ENCODE results near the gene PLD1.

The PLD1 gene

DNA sequence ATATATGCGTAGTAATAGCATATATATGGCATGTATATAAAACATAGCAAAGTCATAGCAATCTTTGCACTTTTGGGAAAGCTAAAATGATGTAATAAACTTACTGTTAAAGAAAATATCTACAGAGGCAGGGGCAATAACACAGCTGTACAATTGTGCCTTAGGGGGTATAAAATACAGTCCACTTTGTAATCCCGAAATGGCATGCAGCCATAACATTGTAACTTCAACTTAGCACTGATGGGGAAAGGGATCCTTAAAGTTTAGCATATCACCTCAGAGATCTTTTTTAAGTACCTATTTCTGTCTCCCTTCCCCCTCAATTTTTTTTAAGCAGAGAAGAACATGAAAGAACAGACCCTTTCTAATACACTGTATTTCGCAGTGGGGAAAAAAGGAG, 40.8 kb downstream of the PLD1 start:
- Histone ChIP-seq H3K9me3 (ENCODE audit: control insufficient read depth, insufficient read depth, low read length) (no peaks in the 10 kb centered on the region), H3K36me3 (ENCODE audit: insufficient read depth, low read length) (no peaks in the 10 kb centered on the region), H3K4me1 (ENCODE audit: insufficient read depth, low read length) (0 out of 2 replicates have a peak, but pooled peaks cover 3% of the 10 kb centered on the region), H3K9ac (ENCODE audit: low read depth, low read length) (no peak overlapping the region)

- H3K36me3 ChIP-seq (ENCODE audit: insufficient read depth, low read length), result no peaks in the 10 kb centered on the region
- no peak overlapping the region for H3K9ac ChIP-seq (ENCODE audit: low read depth, low read length)
- H3K4me1 ChIP-seq (ENCODE audit: insufficient read depth, low read length), result 0 out of 2 replicates have a peak, but pooled peaks cover 3% of the 10 kb centered on the region
- H3K9me3 ChIP-seq (ENCODE audit: control insufficient read depth, insufficient read depth, low read length), result no peaks in the 10 kb centered on the region
Measured at GRCh38 chr3:171768986-171769385, 41.3 kb downstream of the PLD1 start.

DNA sequence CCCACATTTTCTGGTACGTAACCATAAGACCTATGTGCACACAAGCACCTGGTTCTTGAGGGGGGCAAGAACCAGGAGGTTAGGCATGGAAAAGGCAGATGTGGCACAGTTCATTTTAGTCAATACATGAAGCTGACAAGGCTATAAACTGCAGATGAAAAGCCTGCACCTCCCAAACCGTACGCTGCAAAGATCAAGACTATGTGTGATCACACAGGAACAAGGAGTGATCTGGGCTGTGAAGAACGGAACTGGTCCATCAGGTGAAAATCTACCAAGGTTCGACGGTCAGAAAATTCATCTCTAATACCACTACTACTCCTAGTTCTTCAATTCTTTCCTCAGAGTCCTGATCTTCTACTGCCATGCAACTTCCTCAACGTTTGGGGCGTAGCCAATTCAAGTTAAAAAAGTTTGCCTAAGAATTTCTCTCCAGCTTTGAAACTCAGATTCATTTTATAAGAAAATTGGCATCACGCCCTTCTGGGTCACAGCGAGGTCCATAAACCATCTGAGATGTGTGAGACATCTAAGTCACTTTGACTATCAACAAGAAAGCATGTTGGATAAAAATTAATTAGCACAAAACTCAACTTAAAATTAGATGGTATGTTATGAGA, 41.9 kb downstream of the PLD1 start:
- H3K9me3 ChIP-seq (ENCODE audit: control insufficient read depth, insufficient read depth, low read length), result no peaks in the 10 kb centered on the region
- H3K4me1 ChIP-seq (ENCODE audit: insufficient read depth, low read length), result 0 out of 2 replicates have a peak, but pooled peaks cover 3% of the 10 kb centered on the region
- H3K9ac ChIP-seq (ENCODE audit: low read depth, low read length), result no peak overlapping the region
- no peaks in the 10 kb centered on the region for H3K36me3 ChIP-seq (ENCODE audit: insufficient read depth, low read length)

GRCh38 chr3:171765511-171765887, 44.8 kb downstream of the PLD1 start:
- H3K4me1 ChIP-seq (ENCODE audit: insufficient read depth, low read length), result no peaks in the 10 kb centered on the region; the same call in 1 of the 2 replicates
- H3K9ac ChIP-seq (ENCODE audit: low read depth, low read length), result no peak overlapping the region
- no peaks in the 10 kb centered on the region for H3K9me3 ChIP-seq (ENCODE audit: control insufficient read depth, insufficient read depth, low read length)
- H3K36me3 ChIP-seq (ENCODE audit: insufficient read depth, low read length), result no peaks in the 10 kb centered on the region

DNA sequence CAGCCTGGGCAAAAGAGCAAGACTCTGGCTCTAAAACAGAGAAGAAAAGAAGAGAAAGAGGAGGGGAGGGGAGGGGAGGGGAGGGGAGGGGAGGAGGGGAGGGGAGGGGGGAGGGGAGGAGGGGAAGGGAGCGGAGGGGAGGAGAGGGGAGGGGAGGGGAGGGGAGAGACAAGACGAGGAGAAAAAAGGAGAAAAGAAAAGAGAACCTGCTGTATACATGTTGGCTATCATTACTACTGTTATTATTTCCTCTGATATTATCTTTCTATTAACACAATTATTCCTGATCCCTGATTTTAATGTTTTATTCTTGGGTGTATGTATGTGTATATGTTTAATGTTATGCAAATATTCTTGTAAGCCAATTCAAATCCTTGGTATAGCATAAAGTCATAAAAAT, 46.9 kb downstream of the PLD1 start:
- H3K9ac ChIP-seq (ENCODE audit: low read depth, low read length), result no peak overlapping the region
- no peaks in the 10 kb centered on the region for H3K9me3 ChIP-seq (ENCODE audit: control insufficient read depth, insufficient read depth, low read length)
- no peaks in the 10 kb centered on the region for H3K36me3 ChIP-seq (ENCODE audit: insufficient read depth, low read length)
- no peaks in the 10 kb centered on the region; the same call in 1 of the 2 replicates for H3K4me1 ChIP-seq (ENCODE audit: insufficient read depth, low read length)

GRCh38 chr3:171760477-171760876, 49.8 kb downstream of the PLD1 start:
- H3K36me3 ChIP-seq (ENCODE audit: insufficient read depth, low read length), result no peaks in the 10 kb centered on the region
- no peaks in the 10 kb centered on the region for H3K9me3 ChIP-seq (ENCODE audit: control insufficient read depth, insufficient read depth, low read length)
- no peaks in the 10 kb centered on the region; the same call in 1 of the 2 replicates for H3K4me1 ChIP-seq (ENCODE audit: insufficient read depth, low read length)
- H3K9ac ChIP-seq (ENCODE audit: low read depth, low read length), result no peak overlapping the region

GRCh38 chr3:171758109-171758508, 52.2 kb downstream of the PLD1 start:
- Histone ChIP-seq H3K36me3 (ENCODE audit: insufficient read depth, low read length) (no peaks in the 10 kb centered on the region), H3K9ac (ENCODE audit: low read depth, low read length) (no peak overlapping the region), H3K4me1 (ENCODE audit: insufficient read depth, low read length) (no peaks in the 10 kb centered on the region; the same call in 1 of the 2 replicates), H3K9me3 (ENCODE audit: control insufficient read depth, insufficient read depth, low read length) (no peaks in the 10 kb centered on the region)

GRCh38 chr3:171757361-171758034, 52.8 kb downstream of the PLD1 start:
- Histone ChIP-seq H3K36me3 (ENCODE audit: insufficient read depth, low read length) (no peaks in the 10 kb centered on the region), H3K9ac (ENCODE audit: low read depth, low read length) (no peak overlapping the region), H3K4me1 (ENCODE audit: insufficient read depth, low read length) (no peaks in the 10 kb centered on the region; the same call in 1 of the 2 replicates), H3K9me3 (ENCODE audit: control insufficient read depth, insufficient read depth, low read length) (no peaks in the 10 kb centered on the region)

- Histone ChIP-seq H3K9me3 (ENCODE audit: control insufficient read depth, insufficient read depth, low read length) (no peaks in the 10 kb centered on the region), H3K4me1 (ENCODE audit: insufficient read depth, low read length) (no peaks in the 10 kb centered on the region; the same call in 1 of the 2 replicates), H3K9ac (ENCODE audit: low read depth, low read length) (no peak overlapping the region), H3K36me3 (ENCODE audit: insufficient read depth, low read length) (no peaks in the 10 kb centered on the region)
Measured at GRCh38 chr3:171755656-171756055, 54.6 kb downstream of the PLD1 start.

- Histone ChIP-seq H3K4me1 (ENCODE audit: insufficient read depth, low read length) (no peaks in the 10 kb centered on the region), H3K36me3 (ENCODE audit: insufficient read depth, low read length) (no peaks in the 10 kb centered on the region), H3K9me3 (ENCODE audit: control insufficient read depth, insufficient read depth, low read length) (no peaks in the 10 kb centered on the region), H3K9ac (ENCODE audit: low read depth, low read length) (no peak overlapping the region)
Measured at GRCh38 chr3:171755015-171755589, 55.2 kb downstream of the PLD1 start.

- Histone ChIP-seq H3K9ac (ENCODE audit: low read depth, low read length) (no peak overlapping the region), H3K36me3 (ENCODE audit: insufficient read depth, low read length) (no peaks in the 10 kb centered on the region)
Measured at GRCh38 chr3:171753665-171754408, 56.4 kb downstream of the PLD1 start.

DNA sequence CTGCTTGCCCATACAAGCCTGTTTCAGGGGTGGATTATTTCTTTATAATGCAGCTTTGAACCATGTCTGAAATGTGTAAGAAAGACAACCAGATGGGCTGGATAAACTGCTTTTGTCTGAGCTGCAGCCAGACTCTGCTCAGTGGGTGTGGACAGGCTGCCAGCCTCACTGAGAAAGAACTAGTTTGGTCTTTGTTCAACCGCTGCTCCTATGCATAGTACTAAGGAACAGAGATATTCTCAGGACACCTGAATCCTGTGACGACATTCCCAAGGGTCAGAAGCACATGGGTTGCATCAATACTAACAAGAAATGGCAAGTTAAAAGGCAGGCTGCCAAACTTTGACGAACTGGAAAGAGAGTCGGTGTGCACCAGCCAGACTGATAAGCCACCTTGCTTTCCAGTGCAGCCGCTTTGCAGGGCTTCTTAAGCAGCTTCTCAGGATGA, 57.2 kb downstream of the PLD1 start:
- H3K9ac ChIP-seq (ENCODE audit: low read depth, low read length), result no peak overlapping the region
- H3K36me3 ChIP-seq (ENCODE audit: insufficient read depth, low read length), result no peaks in the 10 kb centered on the region
- H3K4me1 ChIP-seq (ENCODE audit: insufficient read depth, low read length), result peaks cover 11% of the 10 kb centered on the region
- H3K9me3 ChIP-seq (ENCODE audit: control insufficient read depth, insufficient read depth, low read length), result no peaks in the 10 kb centered on the region

More at GRCh38 chr3:171753665-171754408, 56.4 kb downstream of the PLD1 start:
- Histone ChIP-seq H3K4me1 (ENCODE audit: insufficient read depth, low read length) (peaks cover 3% of the 10 kb centered on the region; the same call in 1 of the 2 replicates), H3K9me3 (ENCODE audit: control insufficient read depth, insufficient read depth, low read length) (no peaks in the 10 kb centered on the region)

GRCh38 chr3:171752329-171752728, 58.0 kb downstream of the PLD1 start:
- Histone ChIP-seq H3K4me1 (ENCODE audit: insufficient read depth, low read length) (peaks cover 18% of the 10 kb centered on the region), H3K36me3 (ENCODE audit: insufficient read depth, low read length) (no peaks in the 10 kb centered on the region), H3K9ac (ENCODE audit: low read depth, low read length) (no peak overlapping the region), H3K9me3 (ENCODE audit: control insufficient read depth, insufficient read depth, low read length) (no peaks in the 10 kb centered on the region)

DNA sequence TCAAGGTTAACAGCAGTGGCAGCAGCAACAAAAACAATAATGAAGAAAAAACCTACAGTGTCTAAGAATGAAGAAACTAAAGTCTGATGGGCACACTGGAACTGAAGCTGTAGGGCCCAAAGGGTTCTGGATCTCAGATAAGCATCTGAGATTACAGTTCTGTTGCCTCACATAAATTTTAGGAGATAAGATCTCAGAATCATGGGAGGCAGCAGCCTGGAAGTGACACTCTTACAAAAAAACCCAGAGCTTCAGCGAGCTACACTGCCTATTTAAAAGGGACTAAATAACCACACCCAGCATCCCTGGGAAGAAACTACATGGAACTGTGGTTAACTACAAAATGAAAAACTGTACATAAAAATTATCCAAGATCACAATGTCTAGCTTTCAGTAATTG, 61.2 kb downstream of the PLD1 start:
- Histone ChIP-seq H3K4me1 (ENCODE audit: insufficient read depth, low read length) (peaks cover 18% of the 10 kb centered on the region), H3K9me3 (ENCODE audit: control insufficient read depth, insufficient read depth, low read length) (peaks cover 2% of the 10 kb centered on the region; the same call in 1 of the 2 replicates), H3K9ac (ENCODE audit: low read depth, low read length) (no peak overlapping the region), H3K36me3 (ENCODE audit: insufficient read depth, low read length) (no peaks in the 10 kb centered on the region)
